NCI-H82 (cell line): ENCODE data around the gene STK11.
"Not testable (repeated sequence)": the region's sequence is repeated elsewhere in the genome, so short reads cannot be mapped to it uniquely, and the experiment has no call there.

Experiments used
- DNase-seq: peaks from one replicate; lab custom pipeline; 2025; lab: John Stamatoyannopoulos, UW

STK11 gene

GRCh38 chr19:1208830-1209229 is 3.3 kb downstream of the STK11 start:
- not testable (repeated sequence) for DNase-seq

GRCh38 chr19:1210227-1210538 is 4.6 kb downstream of the STK11 start:
- DNase-seq = no peak

DNA sequence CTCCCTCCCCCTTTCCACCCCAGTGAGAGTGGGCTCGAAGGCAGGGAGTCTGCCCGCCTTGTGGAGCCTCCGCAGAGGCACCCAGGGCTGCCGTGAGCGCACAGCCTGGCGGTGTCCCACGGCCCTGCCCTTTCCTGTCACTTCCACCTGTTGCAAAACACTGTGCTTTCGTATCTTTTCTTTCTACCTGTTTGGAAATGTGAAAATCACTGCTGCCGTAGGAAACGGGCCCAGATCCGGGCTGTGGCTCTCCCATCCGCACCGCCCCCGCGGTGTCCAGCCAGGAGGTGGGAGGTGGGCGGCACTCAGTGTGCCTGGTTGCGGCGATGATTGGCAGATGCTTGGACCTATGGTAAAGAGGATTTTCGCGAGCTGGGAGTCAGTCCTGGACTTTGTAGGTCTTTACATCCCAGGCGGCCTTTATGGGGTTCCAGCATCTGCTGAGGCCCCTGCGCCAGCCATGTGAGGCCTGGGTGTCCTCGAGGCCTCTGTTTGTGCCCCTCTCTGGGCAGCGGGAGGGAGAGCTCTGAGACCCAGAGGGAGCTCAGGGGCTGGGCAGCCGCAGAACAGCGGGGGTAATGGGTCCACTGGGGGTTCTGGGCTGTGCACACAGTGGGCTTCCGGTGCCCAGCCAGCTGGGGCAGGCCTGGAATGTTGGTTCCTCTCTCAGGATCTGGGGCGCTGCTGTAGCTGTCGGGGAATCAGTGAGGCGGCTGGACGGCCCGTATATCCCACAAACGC is 6.1 kb downstream of the STK11 start:
- peak; percentile 13 for DNase-seq

GRCh38 chr19:1213391-1214286 is 8.1 kb downstream of the STK11 start:
- DNase-seq = no peak

GRCh38 chr19:1214299-1214861 is 8.8 kb downstream of the STK11 start:
- DNase-seq = no peak

DNA sequence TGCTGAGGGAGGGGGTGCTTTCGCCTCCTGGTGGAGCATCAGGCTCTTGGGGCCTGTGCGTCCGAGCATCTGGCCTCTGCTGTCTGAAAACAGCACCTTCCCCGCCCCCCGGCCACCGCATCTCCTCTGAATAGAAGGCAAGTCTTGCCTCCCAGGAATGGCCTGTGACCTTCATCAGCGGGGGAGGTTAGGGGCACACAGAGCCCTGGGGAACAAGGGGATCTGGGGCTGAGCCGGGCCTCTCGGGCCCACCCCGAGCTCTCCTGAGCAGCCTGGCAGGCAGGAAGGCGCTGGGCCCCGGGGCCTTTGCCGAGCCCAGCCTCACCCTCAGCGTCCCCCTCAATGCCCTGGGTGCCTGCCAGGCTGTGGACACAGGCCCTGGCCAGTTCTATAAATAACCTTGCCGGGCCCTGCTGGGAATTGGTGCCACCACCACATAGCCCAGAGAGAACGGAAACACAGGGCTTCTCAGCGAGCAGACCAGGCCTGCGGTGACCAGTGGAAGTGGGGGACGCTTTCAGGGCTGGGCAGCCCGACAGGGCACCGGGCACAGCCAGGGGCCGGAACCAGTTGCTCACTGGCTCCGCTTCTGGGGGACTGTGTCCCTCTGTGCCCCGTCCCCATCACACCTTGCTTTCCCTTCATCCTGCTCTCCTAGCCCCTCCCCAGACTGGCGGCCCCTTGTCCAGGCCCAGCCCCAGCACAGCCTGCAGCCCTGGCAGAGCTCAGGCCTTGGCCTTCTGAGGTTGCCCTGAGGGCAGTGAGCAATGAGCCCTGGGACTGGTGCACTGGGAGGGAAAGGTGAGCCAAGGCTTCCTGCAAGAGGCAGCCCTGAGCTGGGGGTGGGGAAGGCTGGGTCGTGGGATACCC is 9.5 kb downstream of the STK11 start:
- no peak for DNase-seq

DNA sequence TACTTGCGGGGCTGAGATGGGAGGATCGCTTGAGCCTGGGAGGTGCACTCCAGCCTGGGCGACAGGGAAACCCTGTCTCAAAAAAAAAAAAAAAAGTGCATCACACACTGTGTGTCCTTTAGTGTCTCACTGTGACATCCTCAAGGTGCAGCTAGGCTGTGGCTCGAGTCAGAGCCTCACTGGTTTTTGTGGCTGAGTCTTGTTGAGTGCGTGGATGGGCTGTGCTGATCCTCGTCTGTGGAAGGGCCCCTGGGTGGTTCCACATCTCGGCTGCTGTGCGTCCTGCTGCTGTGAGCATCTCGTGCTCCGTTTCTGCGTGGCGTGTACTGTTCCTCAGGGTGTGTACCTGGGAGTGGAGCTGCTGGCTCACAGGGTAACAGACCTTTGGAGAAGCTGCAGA is 11.2 kb downstream of the STK11 start:
- DNase-seq = no peak

DNA sequence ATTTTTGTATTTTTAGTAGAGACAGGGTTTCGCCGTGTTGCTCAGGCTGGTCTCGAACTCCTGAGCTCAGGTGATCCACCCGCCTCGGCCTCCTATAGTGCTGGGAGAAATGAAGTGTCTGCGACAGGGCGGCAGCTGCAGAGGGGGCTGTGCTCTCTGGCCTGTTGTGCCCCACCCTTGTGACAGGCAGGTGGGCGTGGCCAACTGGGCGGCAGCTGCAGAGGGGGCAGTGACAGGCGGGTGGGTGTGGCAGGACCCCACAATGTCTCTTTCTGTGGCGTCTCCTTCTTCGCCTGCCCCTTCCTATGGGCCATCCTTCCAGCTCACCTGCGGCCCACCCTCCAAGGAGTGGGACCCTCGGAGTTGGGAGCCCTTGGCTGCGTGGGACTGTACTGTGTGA is 11.8 kb downstream of the STK11 start:
- DNase-seq = no peak

DNA sequence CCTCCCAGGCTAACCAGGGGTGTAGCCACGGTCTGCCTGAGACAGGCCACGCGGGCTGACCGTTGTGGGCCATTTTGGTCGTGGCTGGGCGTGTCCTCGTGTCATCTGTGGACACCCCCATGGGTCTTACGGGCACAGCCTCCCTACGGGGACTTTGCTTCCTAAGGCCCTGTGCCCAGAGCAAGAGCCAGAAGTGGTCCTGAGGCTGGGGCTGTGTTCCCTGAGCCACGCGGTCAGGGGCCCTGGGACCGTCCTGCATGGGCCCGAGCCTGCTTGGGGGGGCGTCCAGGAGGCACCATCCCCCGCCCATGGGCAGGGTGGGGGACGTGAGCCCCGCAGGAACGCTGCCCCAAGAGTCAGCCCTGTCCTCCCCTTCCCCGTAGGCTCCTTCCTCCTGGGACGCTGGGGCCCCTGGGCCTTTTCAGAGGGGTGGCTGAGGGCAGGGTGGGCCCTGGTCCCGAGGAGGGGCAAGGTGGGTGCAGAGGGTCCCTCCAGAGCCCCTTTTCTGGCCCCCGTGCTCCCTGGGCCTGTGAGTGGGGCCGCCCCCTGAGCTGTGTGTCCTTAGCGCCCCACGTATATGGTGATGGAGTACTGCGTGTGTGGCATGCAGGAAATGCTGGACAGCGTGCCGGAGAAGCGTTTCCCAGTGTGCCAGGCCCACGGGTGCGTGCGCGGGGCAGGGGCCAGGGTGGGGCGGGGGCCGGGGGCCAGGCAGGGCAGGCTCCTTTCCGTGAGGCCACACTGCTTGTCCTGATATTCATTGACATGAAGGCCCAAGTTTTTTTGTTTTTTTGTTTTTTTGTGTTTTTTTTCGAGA is 13.4 kb downstream of the STK11 start:
- DNase-seq = no peak

DNA sequence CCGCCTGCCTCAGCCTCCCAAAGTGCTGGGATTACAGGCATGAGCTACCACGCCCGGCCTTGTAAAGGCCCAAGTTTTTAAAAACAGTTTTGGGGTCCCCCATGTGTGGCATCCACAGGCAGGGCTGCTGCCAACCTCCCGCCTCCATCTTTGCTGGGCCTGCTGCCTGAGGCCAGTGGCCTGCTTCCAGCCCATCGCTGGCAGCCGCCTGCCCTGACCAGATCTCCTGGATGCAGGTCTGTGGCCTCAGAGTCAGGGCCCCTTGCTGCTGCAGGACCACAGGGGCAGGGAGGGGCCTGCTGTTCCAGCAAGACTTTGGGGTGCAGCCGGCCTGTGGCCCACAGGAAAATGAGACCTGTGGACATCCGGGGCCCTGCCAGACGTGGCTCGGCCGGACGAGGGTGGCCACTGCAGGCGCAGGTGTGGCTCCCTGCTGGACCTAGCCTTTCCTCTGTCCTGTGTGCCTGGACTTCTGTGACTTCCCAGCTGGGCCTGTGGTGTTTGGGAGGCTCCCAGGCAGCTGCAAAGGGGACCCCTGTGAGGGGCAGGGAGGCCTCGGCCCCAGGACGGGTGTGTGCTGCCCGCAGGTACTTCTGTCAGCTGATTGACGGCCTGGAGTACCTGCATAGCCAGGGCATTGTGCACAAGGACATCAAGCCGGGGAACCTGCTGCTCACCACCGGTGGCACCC is 14.4 kb downstream of the STK11 start:
- DNase-seq = no peak

DNA sequence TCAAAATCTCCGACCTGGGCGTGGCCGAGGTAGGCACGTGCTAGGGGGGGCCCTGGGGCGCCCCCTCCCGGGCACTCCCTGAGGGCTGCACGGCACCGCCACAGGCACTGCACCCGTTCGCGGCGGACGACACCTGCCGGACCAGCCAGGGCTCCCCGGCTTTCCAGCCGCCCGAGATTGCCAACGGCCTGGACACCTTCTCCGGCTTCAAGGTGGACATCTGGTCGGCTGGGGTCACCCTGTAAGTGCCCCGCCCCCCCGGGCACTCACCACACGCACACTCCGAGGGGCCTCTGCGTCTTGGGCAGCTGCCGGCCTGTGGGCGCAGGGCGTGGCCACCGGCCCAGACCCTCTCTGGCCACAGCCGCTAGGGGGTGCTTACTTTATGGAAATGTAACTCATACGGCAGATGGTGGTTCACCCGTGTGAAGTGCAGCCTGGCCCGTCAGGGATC is 14.9 kb downstream of the STK11 start:
- DNase-seq = peak; percentile 75

- peak; percentile 17 for DNase-seq
These were observed 15.7 kb downstream of the STK11 start for GRCh38 chr19:1220976-1221903.

- DNase-seq = no peak
These were observed 16.3 kb downstream of the STK11 start for GRCh38 chr19:1221904-1222255.

DNA sequence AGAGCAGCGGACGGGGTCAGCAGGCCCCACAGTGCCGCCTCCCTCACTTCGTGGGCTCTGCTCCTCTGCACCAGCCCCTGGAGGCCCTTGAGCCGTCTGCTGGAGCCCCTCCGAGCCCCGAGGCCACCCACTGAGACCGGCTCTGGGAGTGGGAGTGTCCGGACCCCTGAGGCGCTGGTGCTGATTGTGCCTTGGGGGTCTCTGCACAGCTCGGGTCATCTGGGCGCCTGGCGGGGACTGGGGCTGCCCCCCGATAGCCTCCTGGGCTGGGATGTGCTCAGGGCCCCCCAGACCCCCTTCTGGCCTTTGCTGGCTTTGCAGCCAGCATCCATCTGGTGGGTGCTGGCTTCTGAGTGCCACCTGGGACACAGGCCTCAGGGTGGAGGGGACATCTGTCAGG is 16.8 kb downstream of the STK11 start:
- DNase-seq = peak; percentile 30

DNA sequence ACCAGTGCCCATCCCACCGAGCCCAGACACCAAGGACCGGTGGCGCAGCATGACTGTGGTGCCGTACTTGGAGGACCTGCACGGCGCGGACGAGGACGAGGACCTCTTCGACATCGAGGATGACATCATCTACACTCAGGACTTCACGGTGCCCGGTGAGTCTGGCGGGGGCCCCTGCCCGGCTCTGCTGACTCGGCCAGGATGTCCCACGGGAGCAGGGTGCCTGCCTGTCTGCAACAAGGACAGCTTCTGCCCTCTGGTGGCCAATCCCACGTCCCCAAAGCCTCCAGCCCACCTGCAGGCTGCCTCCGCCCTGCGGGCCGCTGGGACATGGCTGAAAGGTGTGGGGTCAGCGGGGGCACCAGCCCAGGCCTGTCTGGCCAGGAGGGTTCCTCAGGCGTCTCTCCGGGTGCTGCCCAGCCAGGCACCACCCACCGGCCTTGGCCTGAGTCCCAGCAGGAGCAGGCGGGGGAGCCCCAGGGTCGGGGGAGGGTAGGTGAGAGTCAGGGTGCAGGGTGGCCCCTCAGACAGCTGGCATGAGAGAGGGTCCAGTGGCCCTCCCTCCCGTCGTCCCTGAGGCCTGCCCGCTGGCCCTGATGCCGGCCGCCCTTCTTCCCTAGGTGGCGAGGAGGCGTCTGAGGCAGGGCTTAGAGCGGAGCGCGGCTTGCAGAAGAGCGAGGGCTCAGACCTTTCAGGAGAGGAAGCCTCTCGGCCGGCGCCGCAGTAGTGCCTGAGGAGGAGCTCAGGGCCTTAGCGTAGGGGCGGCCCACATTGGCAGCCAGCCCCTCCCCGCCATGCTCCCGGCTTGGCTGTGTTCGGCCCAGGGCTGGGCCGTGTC is 17.7 kb downstream of the STK11 start:
- peak; percentile 46 for DNase-seq

GRCh38 chr19:1224047-1224825 is 18.7 kb downstream of the STK11 start:
- DNase-seq = no peak

GRCh38 chr19:1224847-1225246 is 19.3 kb downstream of the STK11 start:
- no peak for DNase-seq
